ENCODE results near the gene LRRC1. TPM values are rescaled to one million over a fixed set of nuclear protein-coding genes. Genes with fewer than 3 reads are reported as not detected.
A peak's percentile ranks its signal among the peaks of the same experiment; 100 is the strongest.

The LRRC1 gene
- total and polyA plus RNA-seq, 8 donors: 2.9 to 50.4 (median 12.2) TPM

- Histone ChIP-seq H3K9me3 (no peaks in the 10 kb centered on the region), H3K4me1 (no peaks in the 10 kb centered on the region), H3K27ac (no peak overlapping the region), H3K36me3 (peaks cover 0 to 5% (median 0%) of the 10 kb centered on the region in 4 donors), H3K4me3 (no peak overlapping the region), H3K27me3 (no peaks in the 10 kb centered on the region)
- 70 to 78% (median 76%) methylated on average over 1 of the region's 1 CpG for WGBS, 5 donors
- intact Hi-C loops (cut with DNase I; ENCODE audit: low total_unique reads): no loop called here
- no peak for DNase-seq
- TF ChIP-seq, protein P1, sequence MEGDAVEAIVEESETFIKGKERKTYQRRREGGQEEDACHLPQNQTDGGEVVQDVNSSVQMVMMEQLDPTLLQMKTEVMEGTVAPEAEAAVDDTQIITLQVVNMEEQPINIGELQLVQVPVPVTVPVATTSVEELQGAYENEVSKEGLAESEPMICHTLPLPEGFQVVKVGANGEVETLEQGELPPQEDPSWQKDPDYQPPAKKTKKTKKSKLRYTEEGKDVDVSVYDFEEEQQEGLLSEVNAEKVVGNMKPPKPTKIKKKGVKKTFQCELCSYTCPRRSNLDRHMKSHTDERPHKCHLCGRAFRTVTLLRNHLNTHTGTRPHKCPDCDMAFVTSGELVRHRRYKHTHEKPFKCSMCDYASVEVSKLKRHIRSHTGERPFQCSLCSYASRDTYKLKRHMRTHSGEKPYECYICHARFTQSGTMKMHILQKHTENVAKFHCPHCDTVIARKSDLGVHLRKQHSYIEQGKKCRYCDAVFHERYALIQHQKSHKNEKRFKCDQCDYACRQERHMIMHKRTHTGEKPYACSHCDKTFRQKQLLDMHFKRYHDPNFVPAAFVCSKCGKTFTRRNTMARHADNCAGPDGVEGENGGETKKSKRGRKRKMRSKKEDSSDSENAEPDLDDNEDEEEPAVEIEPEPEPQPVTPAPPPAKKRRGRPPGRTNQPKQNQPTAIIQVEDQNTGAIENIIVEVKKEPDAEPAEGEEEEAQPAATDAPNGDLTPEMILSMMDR (IDR thresholded peaks at IDR 0.05): no peak
- TF ChIP-seq POLR2AphosphoS5 (IDR thresholded peaks at IDR 0.05) (no peak), EP300 (IDR thresholded peaks at IDR 0.05) (no peak), POLR2A (IDR thresholded peaks at IDR 0.05) (no peak)
Observed at GRCh38 chr6:53888931-53889330, 94.1 kb downstream of the LRRC1 start.

DNA sequence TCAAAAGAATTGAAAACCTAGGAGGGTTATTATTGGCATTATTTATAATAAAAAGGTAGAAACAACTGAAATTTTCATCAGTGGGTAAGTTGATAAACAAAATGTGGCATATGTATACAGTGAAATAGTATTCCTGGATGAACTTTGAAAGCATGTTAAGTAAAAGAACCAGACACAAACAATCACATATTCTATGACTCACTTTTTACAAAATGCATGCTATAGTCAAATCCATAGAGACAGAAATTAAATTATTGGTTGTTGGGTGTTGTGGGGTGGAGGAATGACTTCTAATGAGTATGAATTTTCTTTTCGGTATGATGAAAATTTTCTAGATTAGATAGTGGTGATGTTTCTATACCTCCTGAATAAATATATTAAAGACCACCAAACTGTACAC lies 94.6 kb downstream of the LRRC1 start:
- H3K4me1 ChIP-seq: no peaks in the 10 kb centered on the region
- DNase-seq: no peak
- WGBS, 5 donors: 83 to 92% (median 89%) methylated on average over 1 of the region's 1 CpG
- intact Hi-C loops (cut with DNase I; ENCODE audit: low total_unique reads): no loop called here
- no peak overlapping the region for H3K27ac ChIP-seq
- H3K4me3 ChIP-seq: no peak overlapping the region
- peaks cover 0 to under 1% (median 0%) of the 10 kb centered on the region in 4 donors for H3K36me3 ChIP-seq
- H3K27me3 ChIP-seq: no peaks in the 10 kb centered on the region
- TF ChIP-seq POLR2A (IDR thresholded peaks at IDR 0.05): no peak
- TF ChIP-seq, protein P1 (IDR thresholded peaks at IDR 0.05): no peak
- H3K9me3 ChIP-seq: no peaks in the 10 kb centered on the region

- TF ChIP-seq, protein P1 (IDR thresholded peaks at IDR 0.05): no peak
- TF ChIP-seq POLR2AphosphoS5 (IDR thresholded peaks at IDR 0.05) (no peak), EP300 (IDR thresholded peaks at IDR 0.05) (no peak), POLR2A (IDR thresholded peaks at IDR 0.05) (no peak)
- H3K36me3 ChIP-seq: peaks cover 0 to 9% (median 7%) of the 10 kb centered on the region in 4 donors
- 76 to 95% (median 80%) methylated on average over 1 of the region's 1 CpG for WGBS, 5 donors
- intact Hi-C loops (cut with DNase I; ENCODE audit: low total_unique reads): no loop called here
- no peak for DNase-seq
- H3K27ac ChIP-seq: no peak overlapping the region
- no peaks in the 10 kb centered on the region for H3K9me3 ChIP-seq
- no peaks in the 10 kb centered on the region for H3K27me3 ChIP-seq
- no peak overlapping the region for H3K4me3 ChIP-seq
- peaks cover 0 to 9% (median 4%) of the 10 kb centered on the region in 4 donors for H3K4me1 ChIP-seq
Observed at GRCh38 chr6:53892707-53893106, 97.9 kb downstream of the LRRC1 start.

DNA sequence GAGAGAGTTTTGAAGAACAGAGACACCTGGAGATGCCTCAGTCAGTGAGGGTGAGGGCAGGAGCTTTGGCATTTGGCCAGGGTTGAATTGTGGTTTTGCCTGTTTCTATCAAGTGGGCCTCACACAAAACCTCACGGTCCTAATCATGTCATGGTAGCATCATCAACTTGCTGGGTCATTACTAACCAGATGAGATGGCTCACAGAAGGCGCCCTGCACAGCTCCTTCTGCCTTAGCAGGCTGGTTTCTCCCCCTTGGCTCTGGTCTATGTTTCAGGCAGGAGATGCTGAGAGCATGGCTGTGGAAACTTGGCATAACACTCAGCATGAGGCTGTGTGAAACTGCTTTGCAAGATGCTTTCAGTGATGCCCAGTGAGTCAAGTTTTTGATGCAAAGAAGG lies 99.3 kb downstream of the LRRC1 start:
- Histone ChIP-seq H3K27ac (no peak overlapping the region), H3K9me3 (no peaks in the 10 kb centered on the region), H3K27me3 (no peaks in the 10 kb centered on the region), H3K4me1 (peaks cover 0 to 12% (median 5%) of the 10 kb centered on the region in 4 donors), H3K4me3 (no peak overlapping the region), H3K36me3 (peaks cover 0 to 17% (median 13%) of the 10 kb centered on the region in 4 donors)
- TF ChIP-seq, protein P1 (IDR thresholded peaks at IDR 0.05): no peak
- TF ChIP-seq POLR2A (IDR thresholded peaks at IDR 0.05): no peak
- no peak for TF ChIP-seq POLR2AphosphoS5 (IDR thresholded peaks at IDR 0.05)
- no peak for TF ChIP-seq EP300 (IDR thresholded peaks at IDR 0.05)
- 45 to 65% (median 55%) methylated on average over 2 of the region's 2 CpGs for WGBS, 5 donors
- intact Hi-C loops (cut with DNase I; ENCODE audit: low total_unique reads): no loop called here
- DNase-seq: peak in 1 of 2 donors; percentile 63
